Upper lobe of right lung (tissue), 1 donor: ENCODE data around the gene ZNF780A. TPM values are rescaled to one million over a fixed set of nuclear protein-coding genes. Genes with fewer than 3 reads are reported as not detected.
A peak's percentile ranks its signal among the peaks of the same experiment; 100 is the strongest.

ENCODE experiments used
- ATAC-seq: fragments of 200-7000 bp; cut with Tn5 transposase; one replicate; pipeline ENCODE4 v1.9.1; 2020; ENCODE audit warnings: mild to moderate bottlenecking, moderate library complexity
- DNase-seq: peaks from one replicate; pipeline ENCODE4 v3.0.0-alpha.2; 2020
- H3K27ac ChIP-seq: fragments of 200-600 bp; one replicate; pipeline ENCODE4 v1.8.0; 2022
- H3K27me3 ChIP-seq: fragments of 200-600 bp; one replicate; pipeline ENCODE4 v1.8.0; 2022; ENCODE audit warnings: mild to moderate bottlenecking
- H3K36me3 ChIP-seq: fragments of 200-600 bp; one replicate; pipeline ENCODE4 v1.8.0; 2022
- H3K4me1 ChIP-seq: fragments of 200-600 bp; one replicate; pipeline ENCODE4 v1.8.0; 2022
- H3K4me3 ChIP-seq: fragments of 200-600 bp; one replicate; pipeline ENCODE4 v1.8.0; 2022; ENCODE audit warnings: mild to moderate bottlenecking
- H3K9me3 ChIP-seq: fragments of 200-600 bp; one replicate; pipeline ENCODE4 v1.8.0; 2022
- CTCF ChIP-seq: fragments of 200-600 bp; IDR thresholded peaks from one replicate; pipeline ENCODE4 v1.8.0; 2022; ENCODE audit warnings: antibody characterized with exemption
- intact Hi-C: fragments of 100-400 bp; cut with DNase I; formaldehyde crosslinking; loops from one replicate; pipeline ENCODE4 v1.11.0; 2022
- total RNA-seq: library from RNA; stranded (reverse); fragmentation: NEBNext Ultra II Directional; extraction: Animal tissue kit (Norgen Biotek cat#: 25700); gene quantifications from one replicate; pipeline ENCODE4 v1.2.1, GENCODE V29; 2021
- donor health status: DM: no; HTN: yes; CAD: no; lungs with severe emphysema.

ZNF780A gene
- total RNA-seq, 1 donor from 2014 or later: 14.6 TPM

DNA sequence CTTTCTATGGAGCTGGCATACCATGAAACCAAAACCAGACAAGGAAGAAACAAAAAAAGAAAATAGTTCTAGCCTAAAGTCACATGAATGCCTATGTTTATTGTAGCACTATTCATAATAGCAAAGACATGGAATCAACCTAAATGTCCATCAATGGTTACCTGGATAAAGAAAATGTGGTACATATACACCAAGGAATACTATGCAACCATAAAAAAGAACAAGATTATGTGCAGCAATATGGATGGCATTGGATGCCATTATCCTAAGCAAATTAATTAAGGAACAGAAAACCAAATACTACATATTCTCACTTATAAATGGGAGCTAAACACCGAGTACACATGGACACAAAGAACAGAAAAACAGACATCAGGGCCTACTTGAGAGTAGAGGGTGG, 10.5 kb downstream of the ZNF780A start:
- ATAC-seq (no peak), DNase-seq (no peak)
- peaks cover 66% of the 10 kb centered on the region for H3K36me3 ChIP-seq
- no peaks in the 10 kb centered on the region for H3K4me1 ChIP-seq
- no peak for TF ChIP-seq CTCF
- intact Hi-C loops: no loop called here
- peaks cover 4% of the 10 kb centered on the region for H3K9me3 ChIP-seq
- no peaks in the 10 kb centered on the region for H3K27me3 ChIP-seq
- no peak overlapping the region for H3K27ac ChIP-seq
- H3K4me3 ChIP-seq: no peak overlapping the region

DNA sequence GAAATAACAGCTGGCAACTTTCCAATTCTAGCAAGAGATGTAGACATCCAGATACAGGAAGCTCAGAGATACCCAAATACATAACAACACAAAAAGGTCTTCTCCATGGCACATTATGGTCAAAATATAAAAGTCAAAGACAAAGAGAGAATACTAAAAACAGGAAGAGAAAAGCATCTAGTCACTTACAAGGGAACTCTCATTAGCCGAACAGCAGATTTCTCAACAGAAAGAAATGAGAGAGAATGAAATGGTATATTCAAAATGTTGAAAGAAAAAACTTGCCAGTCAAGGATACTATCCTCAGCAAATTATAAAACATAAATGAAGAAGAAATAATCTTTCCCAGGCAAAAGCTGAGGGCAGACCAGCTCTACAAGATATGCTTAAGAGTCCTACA, 12.4 kb downstream of the ZNF780A start:
- intact Hi-C loops: no loop called here
- peaks cover 65% of the 10 kb centered on the region for H3K36me3 ChIP-seq

GRCh38 chr19:40070058-40070457, 20.7 kb downstream of the ZNF780A start:
- Histone ChIP-seq H3K4me1 (no peaks in the 10 kb centered on the region), H3K4me3 (no peak overlapping the region), H3K9me3 (peaks cover 7% of the 10 kb centered on the region), H3K36me3 (peaks cover 9% of the 10 kb centered on the region), H3K27ac (no peak overlapping the region), H3K27me3 (no peaks in the 10 kb centered on the region)
- TF ChIP-seq CTCF: no peak
- intact Hi-C loops: no loop called here
- ATAC-seq: no peak
- no peak for DNase-seq

More for the DNA sequence above, 12.4 kb downstream of the ZNF780A start:
- no peak for ATAC-seq
- Histone ChIP-seq H3K4me1 (no peaks in the 10 kb centered on the region), H3K27me3 (no peaks in the 10 kb centered on the region), H3K27ac (no peak overlapping the region), H3K9me3 (peaks cover 12% of the 10 kb centered on the region), H3K4me3 (no peak overlapping the region)
- TF ChIP-seq CTCF: no peak
- DNase-seq: no peak

- no peak for ATAC-seq
- Histone ChIP-seq H3K9me3 (peaks cover 14% of the 10 kb centered on the region), H3K27me3 (no peaks in the 10 kb centered on the region), H3K27ac (no peak overlapping the region), H3K4me1 (no peaks in the 10 kb centered on the region), H3K4me3 (no peak overlapping the region), H3K36me3 (no peaks in the 10 kb centered on the region)
- intact Hi-C loops: no loop called here
- no peak for DNase-seq
- TF ChIP-seq CTCF: no peak
Observed at GRCh38 chr19:40059624-40060023, 31.1 kb downstream of the ZNF780A start.

- Histone ChIP-seq H3K27ac (no peak overlapping the region), H3K27me3 (no peaks in the 10 kb centered on the region), H3K9me3 (peaks cover 14% of the 10 kb centered on the region), H3K4me1 (no peaks in the 10 kb centered on the region), H3K4me3 (no peak overlapping the region), H3K36me3 (no peaks in the 10 kb centered on the region)
- DNase-seq (no peak), ATAC-seq (no peak)
- TF ChIP-seq CTCF: no peak
- intact Hi-C loops: no loop called here
Observed at GRCh38 chr19:40057166-40057565, 33.6 kb downstream of the ZNF780A start.

GRCh38 chr19:40056505-40056904, 34.2 kb downstream of the ZNF780A start:
- H3K27ac ChIP-seq: peak overlapping the region; percentile 44
- intact Hi-C loops: no loop called here
- no peaks in the 10 kb centered on the region for H3K36me3 ChIP-seq
- H3K27me3 ChIP-seq: no peaks in the 10 kb centered on the region
- no peak for TF ChIP-seq CTCF
- no peak for DNase-seq
- peaks cover 14% of the 10 kb centered on the region for H3K9me3 ChIP-seq
- no peak for ATAC-seq
- H3K4me3 ChIP-seq: peak overlapping the region; percentile 61
- no peaks in the 10 kb centered on the region for H3K4me1 ChIP-seq
